AML-193 (cell line): ENCODE results near the gene ASCL2.
"Not testable (repeated sequence)": the region's sequence is repeated elsewhere in the genome, so short reads cannot be mapped to it uniquely, and the experiment has no call there.

Experiments used
- DNase-seq, 2 experiments: peaks; one replicate each; lab custom pipeline; 2025; lab: John Stamatoyannopoulos, UW

Gene ASCL2

DNA sequence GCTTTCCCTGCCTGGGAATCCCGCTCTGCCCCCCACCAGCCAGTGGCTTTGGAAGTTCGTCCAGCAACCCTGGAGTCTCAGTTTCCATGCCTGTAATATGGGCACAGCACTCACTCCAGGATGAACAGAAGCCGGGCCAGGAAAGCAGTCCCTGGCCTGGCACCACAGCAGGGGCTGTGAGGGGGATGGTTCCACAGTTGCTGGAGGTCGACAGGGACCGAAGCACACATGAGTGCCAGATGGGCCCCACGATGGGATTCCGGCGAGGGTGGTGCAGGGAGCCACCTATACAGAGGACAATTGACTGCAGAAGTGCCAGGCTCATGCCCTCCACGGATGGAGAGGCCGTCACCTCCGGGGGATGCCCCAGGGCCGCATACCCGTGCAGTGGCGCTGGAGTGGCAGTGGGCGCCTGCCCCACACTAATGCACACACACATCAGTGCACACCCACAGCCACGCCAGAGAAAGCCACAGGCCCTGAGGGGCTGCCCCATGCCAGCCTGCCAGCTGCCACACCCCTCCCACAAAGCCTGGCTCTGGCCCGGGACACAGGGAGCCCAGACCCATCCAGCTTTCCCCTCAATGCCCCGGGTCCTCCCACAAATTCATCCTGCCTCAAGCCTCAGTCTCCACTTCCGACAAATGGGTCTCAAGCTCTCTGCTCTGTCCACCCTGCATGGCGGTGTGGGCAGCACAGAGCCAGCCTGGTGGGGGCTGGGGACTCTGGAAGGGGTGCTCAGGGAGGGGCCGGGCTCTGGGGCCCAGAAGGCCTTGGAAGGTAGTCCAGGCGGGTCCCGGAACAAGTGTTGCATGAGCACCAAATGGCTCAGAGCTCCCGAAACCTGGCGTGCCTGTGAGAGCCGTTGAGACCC lies 9.7 kb downstream of the ASCL2 start:
- no peak for DNase-seq

DNA sequence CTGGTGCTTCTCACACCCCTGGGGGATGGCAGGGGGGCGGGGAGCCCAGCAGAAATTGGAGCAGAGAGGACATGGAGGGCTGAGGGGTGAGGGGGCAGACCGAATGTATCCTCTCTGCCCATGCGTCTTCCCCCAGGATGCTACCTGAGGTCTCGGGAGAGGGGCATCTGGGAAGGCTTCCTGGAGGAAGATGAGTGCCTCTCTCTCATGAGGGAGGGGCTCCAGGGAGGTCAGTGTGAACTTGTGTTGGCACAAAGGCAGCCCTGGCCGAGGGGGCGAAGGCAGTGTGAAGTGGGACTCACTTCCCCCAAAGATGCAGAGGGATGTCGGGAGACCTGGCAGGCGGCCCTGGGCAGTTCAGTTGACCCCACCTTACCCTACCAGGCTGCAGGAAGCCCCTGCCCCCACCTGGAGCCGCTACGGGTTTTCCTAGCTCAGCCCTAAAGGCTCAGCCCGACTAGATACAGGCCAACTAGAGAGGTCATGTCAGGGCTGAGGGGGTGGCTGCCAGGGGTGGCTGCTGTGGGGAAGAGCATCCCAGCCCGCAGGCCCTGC lies 10.4 kb downstream of the ASCL2 start:
- no peak for DNase-seq

DNA sequence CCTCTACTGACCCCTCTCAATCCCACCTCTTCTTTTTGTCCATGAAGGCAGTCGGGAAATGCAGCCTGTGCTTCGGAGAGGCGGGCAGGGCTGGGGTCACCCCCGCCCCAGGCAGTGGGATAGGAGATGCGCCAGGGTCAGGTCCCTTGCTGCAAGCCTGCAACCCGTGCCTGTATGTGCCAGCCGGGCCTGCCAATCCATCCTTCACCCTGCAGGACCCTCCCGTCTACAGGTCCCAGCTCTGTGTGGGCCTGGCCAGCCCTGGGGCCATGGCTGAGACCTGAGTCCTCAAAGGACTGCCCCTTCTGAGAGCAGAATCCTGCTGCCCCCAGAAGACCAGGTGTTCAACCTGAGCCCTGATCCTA lies 10.9 kb downstream of the ASCL2 start:
- no peak for DNase-seq

DNA sequence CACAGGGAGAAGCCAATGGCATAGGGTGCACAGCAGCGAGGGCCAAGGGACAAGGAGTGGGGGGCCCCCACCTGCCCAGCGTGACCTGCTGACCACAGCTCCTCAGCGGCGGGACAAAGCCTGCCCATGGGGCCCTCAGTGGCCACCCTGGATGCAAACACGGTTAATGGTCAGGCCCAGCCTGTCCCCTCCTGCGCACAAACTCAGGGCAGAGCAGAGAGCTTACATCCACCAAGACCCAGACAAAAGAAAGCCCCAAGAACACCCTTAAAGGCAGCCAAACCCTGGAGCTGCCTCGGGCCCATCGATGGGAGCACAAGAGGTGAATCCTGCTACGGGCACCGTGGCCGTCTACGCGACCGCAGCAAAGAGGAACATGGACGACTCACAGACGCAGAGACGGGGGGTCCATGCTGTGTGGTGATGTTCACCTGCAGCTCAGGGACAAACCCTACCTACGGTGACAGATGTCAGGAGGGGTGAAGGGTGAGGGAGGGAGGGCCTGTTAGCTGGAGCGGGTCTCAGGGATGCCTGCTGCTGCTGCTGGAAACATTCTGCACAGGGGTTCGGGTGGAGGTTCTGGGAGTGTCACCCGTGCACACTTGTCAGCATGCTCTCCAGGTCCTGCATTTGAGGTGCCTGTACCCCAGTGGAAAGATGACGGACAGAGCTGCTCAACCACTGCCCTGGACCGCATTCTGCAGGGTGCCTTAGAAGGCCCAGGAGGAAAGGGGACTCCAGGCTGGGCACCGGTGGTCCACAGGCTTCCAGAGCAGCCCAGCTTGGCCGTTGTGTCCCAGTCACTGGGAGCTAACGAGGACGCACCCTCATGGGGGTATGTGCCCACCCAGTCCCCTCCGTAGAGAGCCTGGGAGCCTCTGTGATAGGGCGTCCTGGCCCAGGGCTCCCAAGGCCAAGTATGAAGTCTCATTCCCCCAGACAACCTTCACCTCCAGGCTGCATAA lies 11.6 kb downstream of the ASCL2 start:
- no peak for DNase-seq

DNA sequence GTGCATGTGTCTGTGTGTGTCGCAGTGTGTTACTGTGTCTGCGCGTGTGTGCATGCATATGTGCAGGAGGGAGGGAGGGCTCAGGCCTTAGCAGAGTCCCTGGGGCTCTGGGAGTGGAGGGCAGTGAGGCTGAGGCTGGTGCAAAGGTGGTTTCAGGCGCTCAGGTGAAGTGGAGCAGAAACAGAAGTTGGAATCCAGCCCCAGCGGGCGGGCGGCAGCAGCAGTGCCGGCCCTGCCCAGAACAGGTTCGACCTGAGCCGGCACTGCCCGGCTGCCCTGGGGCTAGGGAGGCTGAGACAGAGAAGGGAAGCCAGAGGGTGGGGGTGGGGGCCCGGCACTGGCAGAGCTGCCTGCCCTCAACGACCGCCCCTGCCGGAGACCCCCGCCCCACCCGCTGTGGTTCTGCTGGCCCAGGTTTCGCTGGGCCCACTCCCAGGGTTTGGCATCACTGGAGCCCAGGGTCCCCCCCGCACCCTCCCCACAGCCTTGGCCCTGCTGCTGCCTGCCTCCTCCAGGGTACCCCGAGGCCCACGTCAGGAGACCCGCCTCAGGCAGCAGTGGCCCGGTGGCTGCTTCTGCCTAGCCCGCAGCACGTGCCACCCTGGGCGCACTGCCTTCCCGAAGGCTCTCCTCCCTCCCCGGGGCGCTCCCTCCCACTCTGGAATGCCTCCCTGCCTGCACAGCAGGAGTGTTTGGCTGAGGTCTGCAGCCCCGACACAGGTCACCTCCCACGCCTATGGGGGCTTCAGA lies 13.3 kb downstream of the ASCL2 start:
- no peak for DNase-seq

DNA sequence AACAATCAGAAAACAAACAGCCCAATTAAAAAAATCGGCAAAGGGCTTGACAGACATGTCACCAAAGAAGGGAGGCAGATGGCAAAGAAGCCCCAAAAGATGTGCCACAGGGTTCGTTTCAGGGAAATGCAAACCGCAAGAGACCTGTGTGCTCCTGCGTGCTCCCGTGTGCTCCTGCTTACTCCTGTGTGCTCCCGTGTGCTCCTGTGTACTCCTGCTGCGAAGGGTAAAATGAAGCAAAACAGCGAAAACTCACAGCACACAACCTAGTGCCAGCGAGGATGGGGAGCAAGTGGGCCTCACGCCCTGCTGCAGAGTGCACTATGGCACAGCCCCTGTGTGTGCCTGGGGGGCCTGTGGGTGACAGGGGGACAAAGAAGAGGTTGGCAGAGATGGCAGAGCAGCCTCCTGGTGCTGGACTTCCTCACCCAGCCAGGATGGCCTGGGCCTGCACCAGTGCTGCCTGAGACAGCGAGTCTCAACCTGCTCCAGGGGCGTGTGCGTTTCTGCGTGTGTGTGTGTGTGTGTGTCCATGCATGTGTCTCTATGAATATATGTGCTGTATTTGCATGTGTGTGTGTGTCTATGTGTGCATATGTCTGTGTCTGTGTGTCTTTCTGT lies 14.0 kb downstream of the ASCL2 start:
- no peak for DNase-seq

DNA sequence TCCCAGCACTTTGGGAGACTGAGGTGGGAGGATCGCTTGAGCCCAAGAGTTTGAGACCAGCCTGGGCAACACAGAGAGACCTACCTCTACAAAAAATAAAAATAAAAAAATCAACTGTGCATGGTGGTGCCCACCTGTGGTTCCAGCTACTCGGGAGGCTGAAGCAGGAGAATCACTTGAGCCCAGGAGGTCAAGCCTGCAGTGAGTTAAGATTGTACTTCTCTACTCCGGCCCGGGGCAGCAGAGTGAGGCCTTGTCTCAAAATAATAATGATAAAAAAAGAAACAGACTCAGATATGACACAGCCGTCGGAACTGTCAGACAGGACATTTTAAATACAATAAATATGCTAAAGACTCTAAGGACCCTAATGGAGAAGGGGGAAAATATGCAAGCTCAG lies 18.4 kb downstream of the ASCL2 start:
- DNase-seq: no peak

DNA sequence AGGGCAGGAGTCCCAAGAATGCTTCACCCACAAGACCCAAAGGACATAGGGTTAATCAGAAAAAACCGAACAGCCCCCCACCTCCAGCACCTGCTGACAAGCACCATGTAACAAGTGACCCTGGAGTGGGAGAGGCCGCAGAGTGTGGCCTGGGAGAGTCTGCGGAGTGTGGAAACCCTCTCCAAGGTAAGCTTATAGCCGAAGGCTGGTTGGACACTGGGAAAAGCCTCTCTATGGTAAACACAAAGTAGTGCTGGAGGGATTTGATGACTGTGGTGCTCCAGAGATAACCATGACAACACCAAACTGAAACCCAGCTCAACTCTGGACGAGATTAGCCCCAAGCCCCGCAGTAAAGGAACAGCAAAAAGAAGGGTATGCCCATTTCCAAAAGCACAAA lies 19.2 kb downstream of the ASCL2 start:
- DNase-seq: no peak

DNA sequence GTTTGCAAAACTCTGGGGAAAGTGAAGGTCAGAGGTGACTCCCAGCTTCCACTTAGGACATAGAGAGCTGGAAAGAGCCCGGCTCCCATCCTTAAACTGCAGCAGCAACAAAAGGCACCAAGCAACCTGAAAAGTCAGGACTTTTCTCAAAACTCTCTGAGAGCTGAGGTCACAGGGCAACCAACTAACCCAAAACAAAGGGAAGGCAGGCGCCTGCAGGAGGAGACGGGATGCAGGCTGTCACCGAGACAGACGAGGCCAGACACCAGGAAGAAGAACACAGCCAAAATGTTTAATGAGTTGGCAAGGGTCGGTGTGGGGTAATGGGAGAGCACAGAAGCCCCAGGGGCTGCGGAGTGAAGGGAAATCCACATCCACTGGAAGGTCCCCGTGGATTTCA lies 19.9 kb downstream of the ASCL2 start:
- no peak for DNase-seq

DNA sequence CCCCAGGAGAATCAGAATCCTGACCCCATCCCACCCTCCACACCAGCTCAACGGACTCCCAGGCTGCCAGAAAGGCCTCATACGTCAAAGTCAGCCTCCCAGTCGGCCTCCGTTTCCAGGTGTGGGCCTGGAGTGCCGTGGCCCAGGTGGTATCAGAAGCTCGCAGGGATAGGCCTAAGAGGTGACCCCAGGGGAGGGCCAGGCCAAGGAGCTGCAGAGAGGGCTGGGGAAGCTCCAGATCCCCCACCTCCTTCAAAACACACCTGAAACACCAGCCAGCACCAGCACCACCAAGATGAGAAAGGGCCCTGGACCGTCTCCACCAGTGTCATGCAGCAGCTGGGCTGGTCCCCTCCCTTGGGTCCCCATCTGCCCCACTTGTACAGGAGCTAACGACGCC lies 20.3 kb downstream of the ASCL2 start:
- no peak for DNase-seq

DNA sequence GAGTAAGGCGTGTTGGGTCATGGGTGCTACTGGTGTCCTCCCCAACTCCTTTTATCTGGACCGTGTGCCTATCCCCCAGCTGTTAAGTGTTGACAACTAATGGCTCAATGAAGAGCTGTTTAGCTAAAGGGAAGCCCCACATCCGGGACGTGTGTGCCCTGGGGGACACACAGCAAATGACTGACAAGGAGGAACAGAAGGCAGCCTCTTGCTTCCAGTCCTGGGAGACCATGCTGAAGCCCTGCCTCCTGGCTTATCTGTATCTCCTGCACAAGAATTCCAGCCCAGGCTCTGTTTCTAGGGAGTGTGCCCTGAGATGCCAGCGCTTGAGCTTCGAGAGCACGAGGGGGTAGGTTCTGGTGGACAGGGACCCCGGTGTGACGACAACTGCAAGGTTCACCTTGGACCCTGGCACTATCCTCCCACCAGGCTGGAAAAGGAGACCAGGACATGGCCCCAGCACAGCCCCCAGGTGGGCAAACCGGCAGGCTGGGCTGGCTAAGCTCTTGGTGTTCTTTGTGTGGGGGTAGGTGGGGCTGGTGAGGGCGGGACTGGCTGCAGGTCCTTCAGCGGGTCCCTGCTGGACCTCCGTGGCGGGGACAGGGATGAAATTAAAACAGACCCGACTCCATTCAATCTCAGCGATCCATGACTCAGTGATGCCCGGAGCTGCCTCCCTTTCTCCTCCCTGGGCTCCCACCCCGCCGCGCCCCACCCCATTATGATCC lies 21.0 kb downstream of the ASCL2 start:
- DNase-seq: no peak

DNA sequence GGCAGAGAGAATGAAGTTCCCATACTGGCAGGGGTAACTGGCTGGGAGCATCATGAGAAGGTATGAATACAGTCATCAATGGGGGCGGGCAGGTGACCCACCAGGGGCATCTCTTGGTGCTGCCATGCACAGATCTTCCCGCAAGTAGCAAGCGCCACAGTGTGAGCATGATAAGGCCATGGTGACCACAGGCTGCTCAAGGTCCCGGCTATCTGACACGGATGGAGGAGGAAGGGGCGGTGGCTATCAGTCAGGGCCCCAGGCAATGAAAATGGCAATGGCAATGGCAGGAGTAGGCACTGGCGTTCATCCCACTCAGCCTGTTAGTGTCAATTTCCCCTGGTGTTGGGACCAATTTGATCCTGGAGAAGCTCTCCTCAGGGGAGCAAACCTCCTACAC lies 21.6 kb downstream of the ASCL2 start:
- no peak for DNase-seq

DNA sequence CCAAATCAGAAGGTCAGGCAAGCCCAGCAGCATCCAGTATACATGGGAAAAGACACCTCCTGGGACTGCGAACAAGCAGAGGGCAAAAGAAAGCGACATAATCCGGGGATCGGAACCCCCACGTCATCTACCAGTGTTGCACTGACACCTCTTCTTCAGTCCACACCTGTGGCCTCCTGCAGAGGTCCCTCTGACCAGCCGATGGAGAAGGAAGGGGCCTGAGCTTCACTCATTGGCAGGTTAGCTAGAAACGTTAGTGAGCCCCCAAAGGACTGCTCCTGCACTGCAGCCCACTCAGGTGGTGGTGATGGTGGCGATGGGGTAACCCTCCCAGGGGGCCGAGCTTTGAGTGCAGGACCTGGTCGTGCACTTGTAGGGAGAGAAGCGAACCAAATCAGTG lies 22.1 kb downstream of the ASCL2 start:
- no peak for DNase-seq

DNA sequence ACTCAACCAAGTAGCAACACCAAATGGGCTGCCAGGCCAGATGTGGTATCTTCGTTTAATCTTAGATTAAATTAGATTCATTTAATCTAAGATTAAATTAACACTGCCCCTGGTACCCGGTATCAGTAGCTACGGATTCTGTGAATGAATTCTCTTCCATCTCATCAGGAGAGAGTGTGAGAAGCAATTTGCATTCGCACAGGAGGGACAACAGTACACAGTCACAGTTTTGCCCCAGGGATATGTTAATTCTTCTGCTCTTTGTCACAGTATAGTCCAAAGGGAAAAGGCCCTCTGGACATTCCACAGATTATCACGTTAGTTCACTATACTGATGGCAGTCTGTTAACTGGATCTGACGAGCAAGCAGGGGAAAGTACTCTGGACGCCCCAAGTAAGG lies 22.9 kb downstream of the ASCL2 start:
- no peak for DNase-seq

DNA sequence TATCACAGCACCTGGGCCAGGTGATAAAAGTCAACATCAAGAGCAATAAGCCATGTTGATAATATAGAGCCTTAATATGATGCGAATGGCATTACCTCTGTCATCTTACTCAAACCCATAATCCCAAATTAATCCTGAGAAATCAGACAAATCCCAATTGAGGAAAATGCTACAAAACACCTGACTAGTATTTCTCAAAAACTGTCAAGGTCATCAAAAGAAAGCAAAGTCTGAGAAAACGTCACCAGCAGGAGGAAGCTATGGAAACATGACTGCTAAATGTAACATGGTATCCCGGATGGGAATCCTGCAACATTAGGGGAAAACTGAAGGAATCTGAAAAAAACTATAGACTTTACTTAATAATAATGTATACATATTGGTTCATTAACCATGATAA lies 29.6 kb downstream of the ASCL2 start:
- DNase-seq: no peak

DNA sequence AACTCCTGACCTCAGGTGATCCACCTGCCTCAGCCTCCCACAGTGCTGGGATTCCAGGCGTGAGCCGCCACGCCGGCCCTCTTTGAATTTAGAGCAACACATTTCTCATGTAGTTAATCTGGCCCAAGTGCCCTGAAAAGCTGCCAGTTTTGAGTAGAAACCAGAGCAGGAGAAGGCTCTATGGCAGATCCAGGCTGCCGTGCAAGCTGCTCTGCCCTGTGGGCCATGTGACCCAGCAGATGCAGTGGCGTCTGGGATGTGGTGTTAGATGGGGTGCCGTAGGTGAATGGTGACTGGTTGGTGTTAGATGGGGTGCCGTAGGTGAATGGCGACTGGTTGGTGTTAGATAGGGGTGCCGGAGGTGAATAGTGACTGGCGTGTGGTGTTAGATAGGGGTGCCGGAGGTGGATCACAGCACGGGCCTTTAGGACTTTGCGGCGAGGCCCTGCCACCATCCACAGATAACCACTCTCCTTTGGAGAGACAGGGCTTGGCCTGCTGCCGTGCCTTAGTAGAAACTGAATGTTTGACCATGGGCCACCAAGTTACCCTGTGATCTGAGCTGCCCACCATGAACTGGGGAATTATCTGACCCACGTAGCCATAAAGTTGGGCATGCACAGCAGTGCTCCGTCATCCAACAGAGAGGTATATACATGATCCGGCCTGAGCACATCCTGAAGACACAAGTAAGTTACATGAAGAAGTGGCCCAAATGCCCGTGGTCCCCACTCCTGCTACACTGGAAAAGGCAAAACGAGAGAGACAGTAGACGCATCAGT lies 32.7 kb downstream of the ASCL2 start:
- DNase-seq: no peak

DNA sequence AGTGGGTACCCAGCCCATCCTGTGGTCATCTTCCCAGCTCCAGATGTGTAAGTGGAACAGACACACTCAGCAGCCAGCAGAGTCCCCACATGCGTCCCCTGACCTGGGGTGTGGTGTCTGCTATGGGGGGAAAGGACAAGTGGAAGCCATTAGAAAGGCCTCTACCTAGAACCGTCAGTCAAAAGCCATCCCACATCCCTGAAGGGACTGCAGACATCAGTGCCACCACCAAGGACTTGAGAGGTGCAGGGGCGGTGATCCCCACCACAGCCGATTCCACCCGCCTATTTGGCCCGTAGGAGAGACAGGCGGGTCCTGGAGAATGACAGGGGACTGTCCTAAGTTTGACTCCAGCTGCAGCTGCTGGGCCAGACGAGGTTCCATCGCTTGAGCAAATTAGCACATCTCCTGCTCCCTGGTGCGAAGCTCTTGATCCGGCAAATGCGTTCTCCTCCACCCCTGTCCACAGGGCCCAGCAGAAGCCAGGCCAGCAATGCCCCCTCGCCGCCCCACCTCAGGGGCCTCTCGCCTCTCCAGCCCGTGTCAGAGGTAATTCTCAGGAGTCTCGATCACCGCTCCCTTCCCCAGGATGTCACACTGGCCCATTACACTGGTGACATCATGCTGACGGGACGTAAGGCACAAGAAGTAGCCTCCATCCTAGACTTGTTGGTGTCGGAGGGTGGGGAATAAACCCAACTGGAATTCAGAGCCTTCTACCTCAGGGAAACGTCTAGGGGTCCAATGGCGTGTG lies 33.8 kb downstream of the ASCL2 start:
- DNase-seq: not testable (repeated sequence)

DNA sequence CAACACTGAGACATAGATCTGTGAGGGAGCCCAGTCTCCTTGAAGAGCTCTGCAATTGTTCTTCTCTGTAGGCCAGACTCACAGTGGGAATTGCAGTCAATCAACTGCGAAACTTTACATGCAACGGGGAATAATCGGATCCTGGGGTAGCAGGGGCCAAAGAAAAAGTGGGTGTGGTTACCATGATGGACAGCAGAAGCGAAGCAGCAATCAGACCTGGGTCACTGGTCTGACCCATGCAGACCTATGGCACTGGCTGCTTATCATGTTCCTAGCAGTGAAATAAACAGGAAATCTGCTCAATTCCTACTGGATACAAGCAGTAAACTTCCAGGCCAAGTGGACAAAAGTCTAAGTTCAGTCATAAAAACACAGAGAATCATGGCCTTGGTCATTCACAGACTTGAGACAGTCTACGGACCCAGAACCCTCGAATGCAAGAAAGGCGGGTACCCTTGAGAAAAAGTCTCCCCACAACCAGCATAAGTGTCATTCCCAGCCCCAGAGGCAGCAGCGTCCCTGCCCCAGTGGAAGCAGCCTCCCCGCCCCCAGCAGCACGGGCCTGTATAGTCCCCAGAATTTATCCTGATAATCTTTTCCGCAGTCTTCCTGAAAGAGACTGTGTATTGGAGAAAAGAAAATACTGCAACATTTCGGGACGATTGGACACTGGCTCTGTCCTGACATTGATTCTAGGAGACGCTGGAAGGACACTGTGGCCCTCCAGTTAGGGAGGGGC lies 34.6 kb downstream of the ASCL2 start:
- no peak for DNase-seq

DNA sequence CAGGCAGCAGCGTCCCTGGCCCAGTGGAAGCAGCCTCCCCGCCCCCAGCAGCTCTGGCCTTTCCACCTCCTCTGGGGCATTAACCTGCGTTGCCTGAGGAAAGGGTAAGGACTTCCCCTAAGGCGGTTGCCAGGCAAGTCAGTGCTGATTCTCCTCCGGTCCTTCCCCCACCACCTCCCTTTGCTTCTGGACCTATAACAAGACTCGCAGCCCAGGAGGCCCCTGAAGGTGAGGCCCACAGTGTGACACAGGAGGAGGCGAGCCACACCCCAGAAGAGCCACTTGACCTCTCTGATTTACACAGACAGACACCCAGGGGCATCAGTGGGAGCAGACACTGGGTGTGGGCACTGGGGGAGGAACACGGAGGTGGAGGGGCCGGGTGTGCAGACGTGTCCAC lies 35.4 kb downstream of the ASCL2 start:
- DNase-seq: no peak
